ENCODE data around the gene FASN. TPM values are rescaled to one million over a fixed set of nuclear protein-coding genes. Genes with fewer than 3 reads are reported as not detected.

The FASN gene
- total and polyA plus RNA-seq, 2 of the 13 experiments (the other 11 are each of a cell fraction or from before 2014, with no cell fraction given), result 51.7 to 101 TPM

GRCh38 chr17:82076785-82077591, 21.0 kb downstream of the FASN start (continued):
- no peak for TF ChIP-seq ZBTB44 (CRISPR knock-in tag; IDR thresholded peaks at IDR 0.05)
- TF ChIP-seq NCOA5 (CRISPR knock-in tag; IDR thresholded peaks at IDR 0.05), result no peak
- TF ChIP-seq BCL6 (CRISPR knock-in tag; IDR thresholded peaks at IDR 0.05), result no peak
- 0 out of 2 replicates have a peak, but pooled peaks have one; percentile 21 for TF ChIP-seq ZZZ3 (CRISPR knock-in tag; IDR thresholded peaks at IDR 0.05; ENCODE audit: borderline replicate concordance)
- peak; percentile 30 for TF ChIP-seq RBM22 (optimal IDR thresholded peaks at IDR 0.05; ENCODE audit: low read length)
- TF ChIP-seq KIAA2018 (CRISPR knock-in tag; IDR thresholded peaks at IDR 0.05; ENCODE audit: borderline replicate concordance), result no peak
- no peak for TF ChIP-seq ZNF251 (CRISPR knock-in tag; IDR thresholded peaks at IDR 0.05)
- no peak for TF ChIP-seq ZNF446 (CRISPR knock-in tag; IDR thresholded peaks at IDR 0.05)
- no peak for TF ChIP-seq HMGA1 (CRISPR knock-in tag; conservative IDR thresholded peaks at IDR 0.05)
- TF ChIP-seq ZNF770 (CRISPR knock-in tag; IDR thresholded peaks at IDR 0.05), result no peak
- no peak for TF ChIP-seq ATRX (CRISPR knock-in tag; IDR thresholded peaks at IDR 0.05; ENCODE audit: borderline replicate concordance)
- TF ChIP-seq ZNF256 (CRISPR knock-in tag; conservative IDR thresholded peaks at IDR 0.05), result no peak
- no peak for TF ChIP-seq ASH2L (IDR thresholded peaks at IDR 0.05; ENCODE audit: insufficient read length, low read depth, low read length)
- TF ChIP-seq SYNCRIP (IDR thresholded peaks at IDR 0.05; ENCODE audit: insufficient read depth, low read depth, low read length), result no peak
- TF ChIP-seq HDAC2 (CRISPR knock-in tag; IDR thresholded peaks at IDR 0.05), result no peak
- no peak for TF ChIP-seq ZNF768 (CRISPR knock-in tag; IDR thresholded peaks at IDR 0.05)

All from HepG2 (cell line).